ENCODE measurements around the gene LDHAL6A. TPM values are rescaled to one million over a fixed set of nuclear protein-coding genes. Genes with fewer than 3 reads are reported as not detected.
"Not testable (repeated sequence)": the region's sequence is repeated elsewhere in the genome, so short reads cannot be mapped to it uniquely, and the experiment has no call there.

Gene LDHAL6A
- under 1 TPM in 1 of 2 experiments, not detected in 1; 0.15 TPM for total RNA-seq

DNA sequence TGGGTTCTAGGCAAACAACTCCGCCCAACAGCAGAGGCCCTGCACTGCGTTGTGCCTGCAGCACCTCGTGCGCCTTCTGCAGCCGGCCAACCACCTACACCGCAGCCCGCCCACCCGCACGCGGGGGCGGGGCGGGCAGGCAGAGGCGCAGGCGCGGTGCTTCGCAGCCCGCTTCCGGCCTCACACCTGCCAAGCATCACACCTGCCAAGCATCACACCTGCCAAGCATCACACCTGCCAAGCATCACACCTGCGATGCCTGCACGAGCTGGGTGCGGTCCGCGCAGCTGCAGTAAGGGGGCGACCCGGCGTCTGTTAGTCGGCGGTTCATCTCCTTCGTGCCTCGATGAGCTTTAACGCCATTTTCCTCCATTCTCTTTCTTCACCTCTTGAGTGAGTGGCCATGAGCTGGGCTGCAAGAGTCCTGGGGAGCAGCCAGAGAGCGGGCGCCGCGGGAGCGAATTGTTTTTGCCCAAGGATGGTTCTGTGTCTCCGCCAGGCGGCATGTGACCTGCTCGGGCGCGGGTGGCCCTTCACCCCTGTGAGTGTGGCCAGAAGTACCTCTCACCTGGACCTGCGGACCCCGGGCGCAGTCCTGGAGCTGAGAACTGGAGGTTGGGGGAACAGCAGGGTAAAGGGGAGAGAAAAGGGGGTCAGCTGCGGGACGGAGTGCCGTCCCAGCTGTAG is at the start of gene LDHAL6A:
Gene LDHAL6A (plus strand): TSS at position 171 of the 687 bp plus-strand sequence. CDS start 825 bp downstream, outside the sequence.
- Mint-ChIP-seq H3K36me3 (ENCODE audit: low read depth) (no peaks in the 10 kb centered on the region), H3K4me3 (no peak within 1 kb of the TSS), H3K4me1 (peaks cover 7% of the 10 kb centered on the region), H3K27me3 (peaks cover under 1% of the 10 kb centered on the region), H3K27ac (no peak within 1 kb of the TSS), H3K9me3 (no peaks in the 10 kb centered on the region)
- no peak for DNase-seq
- ChIA-PET POLR2A (no interaction called here), CTCF (interaction anchor here (0.6 to 0.8 kb wide), 2 partner anchors 14 to 275 kb away, joined by 3 to 7 read pairs; no protein-coding TSS in a partner anchor)

DNA sequence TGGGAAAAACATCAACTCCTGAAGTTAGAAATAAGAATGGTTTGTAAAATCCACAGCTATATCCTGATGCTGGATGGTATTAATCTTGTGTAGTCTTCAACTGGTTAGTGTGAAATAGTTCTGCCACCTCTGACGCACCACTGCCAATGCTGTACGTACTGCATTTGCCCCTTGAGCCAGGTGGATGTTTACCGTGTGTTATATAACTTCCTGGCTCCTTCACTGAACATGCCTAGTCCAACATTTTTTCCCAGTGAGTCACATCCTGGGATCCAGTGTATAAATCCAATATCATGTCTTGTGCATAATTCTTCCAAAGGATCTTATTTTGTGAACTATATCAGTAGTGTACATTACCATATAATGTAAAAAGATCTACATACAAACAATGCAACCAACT is 48.3 kb upstream of the LDHAL6A start:
- POLR2A ChIA-PET = interaction anchor here (0.6 kb wide), 1 partner anchor 14 kb away, joined by 13 read pairs; no protein-coding TSS in a partner anchor
- peaks cover 43% of the 10 kb centered on the region for H3K36me3 Mint-ChIP-seq (ENCODE audit: low read depth)
- H3K9me3 Mint-ChIP-seq, CTCF ChIA-PET, H3K27ac Mint-ChIP-seq, H3K27me3 Mint-ChIP-seq, DNase-seq, H3K4me3 Mint-ChIP-seq: not testable (repeated sequence)
- peaks cover 30% of the 10 kb centered on the region for H3K4me1 Mint-ChIP-seq

GRCh38 chr11:18408558-18409291 is 46.9 kb upstream of the LDHAL6A start:
- Mint-ChIP-seq H3K9me3 (no peaks in the 10 kb centered on the region), H3K36me3 (ENCODE audit: low read depth) (peaks cover 31% of the 10 kb centered on the region), H3K4me1 (peaks cover 24% of the 10 kb centered on the region), H3K4me3 (no peak overlapping the region), H3K27me3 (no peaks in the 10 kb centered on the region), H3K27ac (no peak overlapping the region)
- ChIA-PET CTCF (interaction anchor here (0.9 to 1.3 kb wide), 4 partner anchors 11 to 165 kb away, joined by 3 to 5 read pairs (median 4); no protein-coding TSS in a partner anchor), POLR2A (no interaction called here)
- no peak for DNase-seq

DNA sequence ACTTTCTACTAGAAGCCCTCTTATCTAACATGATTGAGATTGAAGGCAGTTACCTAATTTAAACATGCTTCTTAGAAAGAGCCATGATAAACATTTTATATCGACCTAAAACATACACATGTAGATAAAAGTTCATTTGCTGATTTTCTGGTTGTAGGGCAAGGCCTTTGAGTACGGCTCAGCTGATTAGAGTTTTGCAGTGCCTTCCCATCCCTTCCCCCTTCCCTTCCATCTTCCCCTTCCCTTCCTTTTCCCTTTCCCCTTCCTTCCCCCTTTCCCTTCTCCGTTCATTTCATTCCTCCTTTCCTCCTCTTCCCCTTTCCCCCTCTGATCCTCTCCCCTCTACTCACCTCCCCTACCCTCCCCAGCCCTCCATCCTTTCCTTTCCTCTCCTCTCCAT is 39.2 kb upstream of the LDHAL6A start:
- Mint-ChIP-seq H3K36me3 (ENCODE audit: low read depth) (no peaks in the 10 kb centered on the region), H3K27me3 (no peaks in the 10 kb centered on the region), H3K4me3 (no peak overlapping the region), H3K27ac (no peak overlapping the region), H3K9me3 (no peaks in the 10 kb centered on the region), H3K4me1 (peaks cover 10% of the 10 kb centered on the region)
- CTCF ChIA-PET = interaction anchor here (0.6 kb wide), 1 partner anchor 37 kb away, joined by 3 read pairs; no protein-coding TSS in a partner anchor
- POLR2A ChIA-PET = no interaction called here
- DNase-seq = no peak

DNA sequence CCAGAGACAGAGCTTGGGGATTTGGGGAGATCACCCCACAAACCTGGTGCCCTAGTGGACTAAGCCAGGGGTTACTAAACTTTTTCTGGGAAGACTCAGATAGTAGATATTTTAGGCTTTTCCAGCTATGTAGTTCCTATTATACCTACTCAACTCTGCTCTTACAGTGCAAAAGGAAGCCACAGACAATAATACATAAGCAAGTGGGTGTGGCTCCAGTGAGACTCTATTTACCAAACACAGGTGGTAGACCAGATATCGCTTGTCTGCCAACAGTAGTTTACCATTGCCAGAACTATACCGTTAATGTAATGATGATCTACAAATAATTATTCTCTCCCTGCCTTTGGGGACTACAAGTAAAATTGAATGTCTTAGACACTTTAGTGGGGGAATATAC is 36.6 kb upstream of the LDHAL6A start:
- Mint-ChIP-seq H3K36me3 (ENCODE audit: low read depth) (no peaks in the 10 kb centered on the region), H3K4me1 (peaks cover 3% of the 10 kb centered on the region), H3K27me3 (no peaks in the 10 kb centered on the region), H3K9me3 (no peaks in the 10 kb centered on the region), H3K27ac (no peak overlapping the region), H3K4me3 (no peak overlapping the region)
- no peak for DNase-seq
- POLR2A ChIA-PET = no interaction called here
- CTCF ChIA-PET = interaction anchor here (0.6 kb wide), 1 partner anchor 119 kb away, joined by 5 read pairs; no protein-coding TSS in a partner anchor

GRCh38 chr11:18420067-18420466 is 35.6 kb upstream of the LDHAL6A start:
- no peaks in the 10 kb centered on the region for H3K36me3 Mint-ChIP-seq (ENCODE audit: low read depth)
- no peak overlapping the region for H3K27ac Mint-ChIP-seq
- ChIA-PET POLR2A (no interaction called here), CTCF (no interaction called here)
- no peak for DNase-seq
- H3K4me3 Mint-ChIP-seq = no peak overlapping the region
- no peaks in the 10 kb centered on the region for H3K9me3 Mint-ChIP-seq
- peaks cover 3% of the 10 kb centered on the region for H3K4me1 Mint-ChIP-seq
- H3K27me3 Mint-ChIP-seq = no peaks in the 10 kb centered on the region

DNA sequence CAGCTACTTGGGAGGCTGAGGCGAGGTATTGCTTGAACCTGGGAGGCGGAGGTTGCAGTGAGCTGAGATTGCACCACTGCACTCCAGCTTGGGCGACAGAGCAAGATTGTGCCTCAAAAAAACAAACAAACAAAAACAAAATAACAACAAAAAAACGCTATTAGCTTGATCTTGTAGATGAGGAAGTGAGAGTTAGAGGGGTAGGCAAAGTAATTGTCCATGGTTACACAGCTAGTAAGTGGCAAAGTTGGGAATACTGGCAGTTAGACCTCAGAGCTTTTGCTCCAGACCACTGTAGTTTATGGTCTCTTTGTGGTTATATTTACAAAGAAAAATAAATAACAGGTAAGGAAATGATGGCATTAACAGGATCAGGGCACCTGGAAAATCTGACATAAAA is 28.4 kb upstream of the LDHAL6A start:
- ChIA-PET POLR2A (no interaction called here), CTCF (no interaction called here)
- Mint-ChIP-seq H3K27ac (no peak overlapping the region), H3K36me3 (ENCODE audit: low read depth) (peaks cover 9% of the 10 kb centered on the region), H3K4me3 (no peak overlapping the region), H3K4me1 (peaks cover 10% of the 10 kb centered on the region), H3K9me3 (peaks cover 8% of the 10 kb centered on the region), H3K27me3 (no peaks in the 10 kb centered on the region)
- no peak for DNase-seq

GRCh38 chr11:18429332-18429731 is 26.3 kb upstream of the LDHAL6A start:
- Mint-ChIP-seq H3K27ac (no peak overlapping the region), H3K9me3 (peaks cover 21% of the 10 kb centered on the region), H3K4me3 (no peak overlapping the region), H3K27me3 (no peaks in the 10 kb centered on the region), H3K36me3 (ENCODE audit: low read depth) (peaks cover 20% of the 10 kb centered on the region), H3K4me1 (peaks cover 17% of the 10 kb centered on the region)
- DNase-seq = no peak
- ChIA-PET POLR2A (no interaction called here), CTCF (no interaction called here)

DNA sequence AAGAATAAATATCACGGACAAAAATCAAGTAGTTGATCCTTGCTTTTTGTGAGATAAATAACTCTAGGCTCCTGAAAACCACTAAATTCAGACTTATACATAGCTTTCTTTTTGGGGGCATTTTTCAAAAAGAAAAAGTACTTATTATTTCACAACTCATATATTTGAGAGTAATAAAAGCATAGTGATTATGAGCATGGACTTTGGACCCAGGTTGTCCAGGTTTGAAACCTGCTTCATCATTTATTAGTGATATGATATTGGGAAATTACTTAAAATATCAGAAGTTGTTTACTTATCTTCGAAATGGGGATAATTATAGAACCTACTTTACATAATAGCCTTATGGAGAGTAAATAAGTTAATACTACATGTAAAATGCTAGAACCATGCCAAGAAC is 17.0 kb upstream of the LDHAL6A start:
- POLR2A ChIA-PET = no interaction called here
- no peak for DNase-seq
- Mint-ChIP-seq H3K27me3 (peaks cover 3% of the 10 kb centered on the region), H3K4me3 (no peak overlapping the region), H3K36me3 (ENCODE audit: low read depth) (no peaks in the 10 kb centered on the region), H3K9me3 (peaks cover 12% of the 10 kb centered on the region), H3K4me1 (no peaks in the 10 kb centered on the region), H3K27ac (no peak overlapping the region)
- CTCF ChIA-PET = interaction anchor here (0.7 to 1.3 kb wide), 2 partner anchors 10 to 32 kb away, joined by 3 read pairs; no protein-coding TSS in a partner anchor

- DNase-seq = no peak
- H3K27ac Mint-ChIP-seq = no peak overlapping the region
- peaks cover 12% of the 10 kb centered on the region for H3K27me3 Mint-ChIP-seq
- ChIA-PET POLR2A (no interaction called here), CTCF (no interaction called here)
- H3K9me3 Mint-ChIP-seq = no peaks in the 10 kb centered on the region
- H3K36me3 Mint-ChIP-seq (ENCODE audit: low read depth) = no peaks in the 10 kb centered on the region
- H3K4me1 Mint-ChIP-seq = no peaks in the 10 kb centered on the region
- no peak overlapping the region for H3K4me3 Mint-ChIP-seq
Measured at GRCh38 chr11:18449251-18449650, 6.4 kb upstream of the LDHAL6A start.

DNA sequence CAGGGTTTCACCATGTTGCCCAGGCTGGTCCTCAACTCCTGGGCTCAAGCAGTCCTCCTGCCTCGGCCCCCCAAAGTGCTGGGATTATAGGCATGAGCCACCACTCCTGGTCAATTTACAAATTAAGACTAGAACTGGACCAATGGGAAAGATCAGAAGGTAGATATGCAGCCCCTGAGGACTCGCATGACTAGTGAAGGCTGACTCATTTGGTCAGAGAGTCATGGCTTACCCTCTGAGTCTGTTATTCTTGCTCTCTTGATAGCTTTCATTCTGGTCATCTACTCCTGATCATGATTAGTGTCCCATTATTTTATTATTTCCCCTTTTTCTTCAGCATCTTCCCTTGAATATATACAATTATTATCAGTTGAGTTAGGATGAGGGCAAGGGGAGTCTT is 2.7 kb upstream of the LDHAL6A start:
- ChIA-PET POLR2A (no interaction called here), CTCF (interaction anchor here (0.7 kb wide), 1 partner anchor 36 kb away, joined by 3 read pairs; no protein-coding TSS in a partner anchor)
- Mint-ChIP-seq H3K36me3 (ENCODE audit: low read depth) (no peaks in the 10 kb centered on the region), H3K9me3 (no peaks in the 10 kb centered on the region), H3K27me3 (peaks cover 6% of the 10 kb centered on the region), H3K27ac (no peak overlapping the region), H3K4me1 (peaks cover 7% of the 10 kb centered on the region), H3K4me3 (no peak overlapping the region)
- DNase-seq = no peak

DNA sequence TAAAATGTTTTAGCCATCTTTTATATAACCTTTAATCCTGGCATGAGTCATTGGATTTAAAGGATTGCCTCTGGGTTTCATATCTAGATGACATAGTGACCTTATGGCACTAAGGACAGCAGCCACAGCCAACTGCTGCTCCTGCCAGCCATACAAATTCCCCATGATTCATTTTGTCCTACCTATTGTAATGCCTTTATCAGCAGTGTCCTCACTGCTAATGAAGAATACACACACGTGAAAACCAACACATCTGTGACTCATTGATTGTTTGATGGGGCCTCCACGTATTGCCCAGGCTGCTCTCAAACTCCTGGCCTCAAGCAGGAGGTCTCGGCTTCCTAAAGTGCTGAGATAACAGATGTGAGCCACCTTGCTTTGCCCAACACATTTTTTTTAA is 1.8 kb downstream of the LDHAL6A start:
- DNase-seq = no peak
- Mint-ChIP-seq H3K36me3 (ENCODE audit: low read depth) (no peaks in the 10 kb centered on the region), H3K27me3 (no peaks in the 10 kb centered on the region), H3K9me3 (no peaks in the 10 kb centered on the region), H3K27ac (no peak overlapping the region), H3K4me1 (peaks cover 7% of the 10 kb centered on the region), H3K4me3 (no peak overlapping the region)
- ChIA-PET CTCF (interaction anchor here (1.1 kb wide), 1 partner anchor 42 kb away, joined by 3 read pairs; no protein-coding TSS in a partner anchor), POLR2A (no interaction called here)

- H3K27me3 Mint-ChIP-seq = no peaks in the 10 kb centered on the region
- ChIA-PET CTCF (no interaction called here), POLR2A (no interaction called here)
- H3K36me3 Mint-ChIP-seq (ENCODE audit: low read depth) = no peaks in the 10 kb centered on the region
- no peak for DNase-seq
- H3K27ac Mint-ChIP-seq = no peak overlapping the region
- no peak overlapping the region for H3K4me3 Mint-ChIP-seq
- peaks cover 5% of the 10 kb centered on the region for H3K4me1 Mint-ChIP-seq
- H3K9me3 Mint-ChIP-seq = no peaks in the 10 kb centered on the region
Measured at GRCh38 chr11:18459634-18460033, 4.0 kb downstream of the LDHAL6A start.

Data from activated CD4-positive, alpha-beta T cell treated with anti-CD3 and anti-CD28 coated beads, Interleukin-2, amount 10 ng/mL, durations not matched to agents 7 days and 5 days (primary cell).